ENCODE results near the gene ARRB1.

Gene ARRB1

DNA sequence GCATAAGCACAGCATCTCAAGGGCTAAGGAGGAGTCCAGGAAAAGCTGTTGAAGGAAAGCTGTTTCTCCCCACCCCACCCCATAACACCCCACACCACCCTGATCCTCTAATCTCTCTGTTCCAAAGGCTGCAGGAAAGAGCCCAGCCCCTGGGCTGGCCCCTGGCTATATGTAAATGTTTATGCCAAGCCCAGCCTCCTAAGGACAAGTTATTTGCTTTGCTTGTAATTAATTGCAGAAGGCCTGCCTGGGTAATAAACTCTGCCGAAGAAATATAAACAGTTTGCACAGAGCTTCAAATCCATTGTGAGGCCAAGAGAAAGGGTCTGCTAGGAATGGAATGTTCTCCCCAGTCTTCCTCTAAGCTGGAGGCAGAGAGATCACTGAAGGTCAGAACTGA lies 21.2 kb downstream of the ARRB1 start:
- TF ChIP-seq FOXP2 (optimal IDR thresholded peaks at IDR 0.05; ENCODE audit: borderline replicate concordance, extremely low read depth, extremely low read length, insufficient read depth) (no peak), SIN3A (IDR thresholded peaks at IDR 0.05; ENCODE audit: borderline replicate concordance, insufficient read depth, low read length) (no peak), POLR2AphosphoS5 (IDR thresholded peaks at IDR 0.05; ENCODE audit: low read depth, low read length) (no peak), TAF1 (IDR thresholded peaks at IDR 0.05; ENCODE audit: borderline replicate concordance, insufficient read depth, low read length) (no peak)
- TF ChIP-seq, protein P1, sequence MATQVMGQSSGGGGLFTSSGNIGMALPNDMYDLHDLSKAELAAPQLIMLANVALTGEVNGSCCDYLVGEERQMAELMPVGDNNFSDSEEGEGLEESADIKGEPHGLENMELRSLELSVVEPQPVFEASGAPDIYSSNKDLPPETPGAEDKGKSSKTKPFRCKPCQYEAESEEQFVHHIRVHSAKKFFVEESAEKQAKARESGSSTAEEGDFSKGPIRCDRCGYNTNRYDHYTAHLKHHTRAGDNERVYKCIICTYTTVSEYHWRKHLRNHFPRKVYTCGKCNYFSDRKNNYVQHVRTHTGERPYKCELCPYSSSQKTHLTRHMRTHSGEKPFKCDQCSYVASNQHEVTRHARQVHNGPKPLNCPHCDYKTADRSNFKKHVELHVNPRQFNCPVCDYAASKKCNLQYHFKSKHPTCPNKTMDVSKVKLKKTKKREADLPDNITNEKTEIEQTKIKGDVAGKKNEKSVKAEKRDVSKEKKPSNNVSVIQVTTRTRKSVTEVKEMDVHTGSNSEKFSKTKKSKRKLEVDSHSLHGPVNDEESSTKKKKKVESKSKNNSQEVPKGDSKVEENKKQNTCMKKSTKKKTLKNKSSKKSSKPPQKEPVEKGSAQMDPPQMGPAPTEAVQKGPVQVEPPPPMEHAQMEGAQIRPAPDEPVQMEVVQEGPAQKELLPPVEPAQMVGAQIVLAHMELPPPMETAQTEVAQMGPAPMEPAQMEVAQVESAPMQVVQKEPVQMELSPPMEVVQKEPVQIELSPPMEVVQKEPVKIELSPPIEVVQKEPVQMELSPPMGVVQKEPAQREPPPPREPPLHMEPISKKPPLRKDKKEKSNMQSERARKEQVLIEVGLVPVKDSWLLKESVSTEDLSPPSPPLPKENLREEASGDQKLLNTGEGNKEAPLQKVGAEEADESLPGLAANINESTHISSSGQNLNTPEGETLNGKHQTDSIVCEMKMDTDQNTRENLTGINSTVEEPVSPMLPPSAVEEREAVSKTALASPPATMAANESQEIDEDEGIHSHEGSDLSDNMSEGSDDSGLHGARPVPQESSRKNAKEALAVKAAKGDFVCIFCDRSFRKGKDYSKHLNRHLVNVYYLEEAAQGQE (IDR thresholded peaks at IDR 0.05; ENCODE audit: insufficient read depth in 1 of 2, low read depth in 2 of 2, low read length in 2 of 2), result no peak

- TF ChIP-seq FOXP2 (optimal IDR thresholded peaks at IDR 0.05; ENCODE audit: borderline replicate concordance, extremely low read depth, extremely low read length, insufficient read depth), result peak; percentile 45
- TF ChIP-seq TAF1 (IDR thresholded peaks at IDR 0.05; ENCODE audit: borderline replicate concordance, insufficient read depth, low read length), result no peak
Measured at GRCh38 chr11:75328426-75329277, 22.8 kb downstream of the ARRB1 start.

- no peak for TF ChIP-seq TAF1 (IDR thresholded peaks at IDR 0.05; ENCODE audit: borderline replicate concordance, insufficient read depth, low read length)
- TF ChIP-seq SIN3A (IDR thresholded peaks at IDR 0.05; ENCODE audit: borderline replicate concordance, insufficient read depth, low read length), result no peak
- no peak for TF ChIP-seq FOXP2 (optimal IDR thresholded peaks at IDR 0.05; ENCODE audit: borderline replicate concordance, extremely low read depth, extremely low read length, insufficient read depth)
- no peak for TF ChIP-seq POLR2AphosphoS5 (IDR thresholded peaks at IDR 0.05; ENCODE audit: low read depth, low read length)
- TF ChIP-seq, protein P1 (IDR thresholded peaks at IDR 0.05; ENCODE audit: insufficient read depth in 1 of 2, low read depth in 2 of 2, low read length in 2 of 2), result no peak
Measured at GRCh38 chr11:75326439-75326810, 25.0 kb downstream of the ARRB1 start.

- no peak for TF ChIP-seq POLR2AphosphoS5 (IDR thresholded peaks at IDR 0.05; ENCODE audit: low read depth, low read length)
Measured at GRCh38 chr11:75325713-75326438, 25.6 kb downstream of the ARRB1 start.

GRCh38 chr11:75324740-75325139 lies 26.7 kb downstream of the ARRB1 start:
- TF ChIP-seq SIN3A (IDR thresholded peaks at IDR 0.05; ENCODE audit: borderline replicate concordance, insufficient read depth, low read length), result no peak
- no peak for TF ChIP-seq POLR2AphosphoS5 (IDR thresholded peaks at IDR 0.05; ENCODE audit: low read depth, low read length)
- TF ChIP-seq TAF1 (IDR thresholded peaks at IDR 0.05; ENCODE audit: borderline replicate concordance, insufficient read depth, low read length), result no peak
- TF ChIP-seq, protein P1 (IDR thresholded peaks at IDR 0.05; ENCODE audit: insufficient read depth in 1 of 2, low read depth in 2 of 2, low read length in 2 of 2), result no peak
- TF ChIP-seq FOXP2 (optimal IDR thresholded peaks at IDR 0.05; ENCODE audit: borderline replicate concordance, extremely low read depth, extremely low read length, insufficient read depth), result no peak

- TF ChIP-seq TAF1 (IDR thresholded peaks at IDR 0.05; ENCODE audit: borderline replicate concordance, insufficient read depth, low read length) (no peak), POLR2AphosphoS5 (IDR thresholded peaks at IDR 0.05; ENCODE audit: low read depth, low read length) (no peak), FOXP2 (optimal IDR thresholded peaks at IDR 0.05; ENCODE audit: borderline replicate concordance, extremely low read depth, extremely low read length, insufficient read depth) (no peak), SIN3A (IDR thresholded peaks at IDR 0.05; ENCODE audit: borderline replicate concordance, insufficient read depth, low read length) (no peak)
- TF ChIP-seq, protein P1 (IDR thresholded peaks at IDR 0.05; ENCODE audit: insufficient read depth in 1 of 2, low read depth in 2 of 2, low read length in 2 of 2), result no peak
Measured at GRCh38 chr11:75324189-75324588, 27.3 kb downstream of the ARRB1 start.
